A204.1 (cell line): ENCODE results near the gene PPIC.

ENCODE experiments used
- FAIRE-seq: peaks from 2 replicates; lab custom pipeline; 2012; peaks lifted over from hg19 to GRCh38; lab: Jason Lieb, UNC

Gene PPIC

GRCh38 chr5:123036391-123037103 is at the start of gene PPIC:
TSS of gene PPIC (minus strand) at chr5:123036725. CDS start at chr5:123036625, 100 bp downstream.
- no peak for FAIRE-seq

- FAIRE-seq: no peak
These were observed 49.2 kb upstream of the PPIC start for GRCh38 chr5:123085638-123086286.

GRCh38 chr5:123084730-123085605 is 48.4 kb upstream of the PPIC start:
- no peak for FAIRE-seq

- FAIRE-seq: no peak
These were observed 46.8 kb upstream of the PPIC start for GRCh38 chr5:123083298-123083697.

GRCh38 chr5:123080215-123080614 is 43.7 kb upstream of the PPIC start:
- no peak for FAIRE-seq

- FAIRE-seq: no peak
These were observed 39.1 kb upstream of the PPIC start for GRCh38 chr5:123075521-123076163.

GRCh38 chr5:123068368-123068938 is 31.9 kb upstream of the PPIC start:
- no peak for FAIRE-seq

- FAIRE-seq: no peak
These were observed 29.5 kb upstream of the PPIC start for GRCh38 chr5:123066016-123066415.

GRCh38 chr5:123059455-123059854 is 22.9 kb upstream of the PPIC start:
- FAIRE-seq: no peak

GRCh38 chr5:123051206-123051605 is 14.7 kb upstream of the PPIC start:
- no peak for FAIRE-seq

- no peak for FAIRE-seq
These were observed 11.2 kb upstream of the PPIC start for GRCh38 chr5:123047706-123048105.

GRCh38 chr5:123046222-123046621 is 9.7 kb upstream of the PPIC start:
- no peak for FAIRE-seq

GRCh38 chr5:123044926-123045617 is 8.5 kb upstream of the PPIC start:
- no peak for FAIRE-seq

- FAIRE-seq: no peak
These were observed 3.1 kb upstream of the PPIC start for GRCh38 chr5:123039673-123040072.

GRCh38 chr5:123037104-123037418 is 536 bp upstream of the PPIC start:
- FAIRE-seq: no peak

GRCh38 chr5:123035918-123036390 is 571 bp downstream of the PPIC start:
- no peak for FAIRE-seq

GRCh38 chr5:123035360-123035917 is 1.1 kb downstream of the PPIC start:
- FAIRE-seq: peak; percentile 77

GRCh38 chr5:123033157-123033671 is 3.3 kb downstream of the PPIC start:
- FAIRE-seq: no peak

- no peak for FAIRE-seq
These were observed 8.3 kb downstream of the PPIC start for GRCh38 chr5:123028222-123028621.

GRCh38 chr5:123014689-123015088 is 21.8 kb downstream of the PPIC start:
- no peak for FAIRE-seq

- FAIRE-seq: no peak
These were observed 24.2 kb downstream of the PPIC start for GRCh38 chr5:123012321-123012720.
